Neuronal stem cell (in vitro differentiated cells): ENCODE data around the gene STRBP.
"Not testable (repeated sequence)": the region's sequence is repeated elsewhere in the genome, so short reads cannot be mapped to it uniquely, and the experiment has no call there.

Source experiments
- DNase-seq: peaks from one replicate; pipeline ENCODE4 v3.0.0-alpha.2; 2013; ENCODE audit warnings: low spot score
- H2AFZ ChIP-seq: one replicate; pipeline ENCODE4 v1.6.1; 2013; ENCODE audit warnings: mild to moderate bottlenecking, low read length, inconsistent platforms
- H2AK5ac ChIP-seq: 2 replicates; pipeline ENCODE4 v1.6.1; 2013; ENCODE audit warnings: low read depth, mild to moderate bottlenecking, inconsistent platforms, low read length, moderate library complexity, mixed read lengths
- H2BK120ac ChIP-seq: 2 replicates; pipeline ENCODE4 v1.6.1; 2013; ENCODE audit warnings: low read depth, mild to moderate bottlenecking, inconsistent platforms, low read length, moderate library complexity, mixed read lengths
- H2BK12ac ChIP-seq: one replicate; pipeline ENCODE4 v1.6.1; 2013; ENCODE audit warnings: low read length, inconsistent platforms
- H2BK15ac ChIP-seq: 2 replicates; pipeline ENCODE4 v1.6.1; 2013; ENCODE audit warnings: mild to moderate bottlenecking, low read length, inconsistent platforms, mixed read lengths
- H2BK5ac ChIP-seq: one replicate; pipeline ENCODE4 v1.6.1; 2013; ENCODE audit warnings: inconsistent platforms, mild to moderate bottlenecking, low read length, moderate library complexity
- H3K14ac ChIP-seq: one replicate; pipeline ENCODE4 v1.6.1; 2013; ENCODE audit warnings: low read length, inconsistent platforms
- H3K18ac ChIP-seq: 2 replicates; pipeline ENCODE4 v1.6.1; 2013; ENCODE audit warnings: low read length, inconsistent platforms
- H3K23ac ChIP-seq: 2 replicates; pipeline ENCODE4 v1.6.1; 2013; ENCODE audit warnings: low read depth, mild to moderate bottlenecking, mixed read lengths, low read length, inconsistent platforms; ENCODE audit not compliant: poor library complexity
- H3K27ac ChIP-seq: replicated peaks from 3 replicates; pipeline ENCODE4 v1.5.1; 2013; ENCODE audit warnings: low read length, inconsistent platforms
- H3K27me3 ChIP-seq, 3 experiments: 2 replicates each; pipeline ENCODE4 v1.6.1; 2013; ENCODE audit warnings: low read length in 3 of 3, mild to moderate bottlenecking in 2 of 3, inconsistent platforms in 1 of 3, low read depth in 1 of 3, mixed read lengths in 1 of 3, moderate library complexity in 1 of 3; ENCODE audit not compliant: control insufficient read depth in 3 of 3, insufficient read depth in 3 of 3
- H3K36me3 ChIP-seq, 2 donors: replicated peaks in 1 of 2; 2 replicates each; pipeline ENCODE4 v1.6.1; 2013; ENCODE audit warnings: low read length in 2 of 2; ENCODE audit not compliant: control insufficient read depth in 2 of 2, insufficient read depth in 2 of 2
- H3K4ac ChIP-seq: 2 replicates; pipeline ENCODE4 v1.6.1; 2013; ENCODE audit warnings: inconsistent platforms, mild to moderate bottlenecking, low read length, moderate library complexity
- H3K4me1 ChIP-seq, 2 donors: 1 replicate in 1 of 2; 2 replicates in 1 of 2; pipeline ENCODE4 v1.6.1; 2013; ENCODE audit warnings: low read length in 2 of 2, low read depth in 1 of 2; ENCODE audit not compliant: control insufficient read depth in 2 of 2, insufficient read depth in 1 of 2
- H3K4me2 ChIP-seq: one replicate; pipeline ENCODE4 v1.6.1; 2013; ENCODE audit warnings: mild to moderate bottlenecking, low read length, inconsistent platforms; ENCODE audit not compliant: insufficient read depth, poor library complexity, severe bottlenecking
- H3K4me3 ChIP-seq, 2 donors: 2 replicates each; pipeline ENCODE4 v1.5.1; 2013; ENCODE audit warnings: low read length in 2 of 2, mild to moderate bottlenecking in 2 of 2, inconsistent platforms in 1 of 2, moderate library complexity in 1 of 2
- H3K79me1 ChIP-seq: one replicate; pipeline ENCODE4 v1.6.1; 2013; ENCODE audit warnings: low read depth, mild to moderate bottlenecking, inconsistent platforms, low read length, moderate library complexity
- H3K9ac ChIP-seq: one replicate; pipeline ENCODE4 v1.6.1; 2013; ENCODE audit warnings: mild to moderate bottlenecking, low read depth, low read length, inconsistent platforms; ENCODE audit not compliant: poor library complexity
- H3K9me3 ChIP-seq, 2 donors: replicated peaks in 1 of 2; 2 replicates each; pipeline versions ENCODE3 to v1.6.1; 2013; ENCODE audit warnings: low read length in 2 of 2, mild to moderate bottlenecking in 2 of 2, inconsistent platforms in 1 of 2, low read depth in 1 of 2, mixed read lengths in 1 of 2, moderate library complexity in 1 of 2; ENCODE audit not compliant: control insufficient read depth in 2 of 2, insufficient read depth in 1 of 2
- H4K8ac ChIP-seq: one replicate; pipeline ENCODE4 v1.6.1; 2013; ENCODE audit warnings: low read depth, mild to moderate bottlenecking, inconsistent platforms, low read length, moderate library complexity
- H4K91ac ChIP-seq: one replicate; pipeline ENCODE4 v1.6.1; 2013; ENCODE audit warnings: low read length, low read depth, mild to moderate bottlenecking, inconsistent platforms; ENCODE audit not compliant: poor library complexity
- WGBS, 2 donors: extraction: QIAGEN DNeasy Blood & Tissue Kit; methylation state at CpG; one replicate each; pipeline ENCODE4 v1.1.7; 2013; ENCODE audit warnings: missing lambda C conversion rate in 2 of 2, mixed read lengths in 1 of 2; ENCODE audit not compliant: insufficient read length in 2 of 2, insufficient replicate concordance in 1 of 2; ENCODE audit errors: extremely low coverage in 2 of 2; 5-methylcytosine and 5-hydroxymethylcytosine counted together

The STRBP gene

GRCh38 chr9:123278879-123279493 lies 10.6 kb upstream of the STRBP start:
- not testable (repeated sequence) for DNase-seq, H3K14ac ChIP-seq, H3K4me3 ChIP-seq, H3K18ac ChIP-seq, H3K4me1 ChIP-seq, H2BK120ac ChIP-seq, H2BK12ac ChIP-seq, H3K9ac ChIP-seq, H3K79me1 ChIP-seq, H3K4ac ChIP-seq, H2BK15ac ChIP-seq, H4K8ac ChIP-seq, H2AFZ ChIP-seq, H3K36me3 ChIP-seq, H3K9me3 ChIP-seq, H2BK5ac ChIP-seq, H4K91ac ChIP-seq, H3K27me3 ChIP-seq, H2AK5ac ChIP-seq, H3K4me2 ChIP-seq, H3K27ac ChIP-seq, H3K23ac ChIP-seq
- WGBS, 2 donors: no CpG with 5 or more reads among the region's 4 CpGs

GRCh38 chr9:123278361-123278760 lies 10.0 kb upstream of the STRBP start:
- Histone ChIP-seq H3K23ac (no peak overlapping the region), H3K14ac (no peak overlapping the region), H3K9me3 (peaks cover 0 to 3% of the 10 kb centered on the region in 2 donors), H3K4me2 (no peak overlapping the region), H3K27ac (no peak overlapping the region), H4K91ac (no peak overlapping the region), H3K4ac (no peak overlapping the region), H3K4me3 (no peak overlapping the region), H2AK5ac (no peak overlapping the region), H4K8ac (no peak overlapping the region), H2BK5ac (no peak overlapping the region), H2AFZ (no peak overlapping the region), H2BK12ac (no peak overlapping the region), H3K27me3 (peaks cover 0 to 7% (median 0%) of the 10 kb centered on the region in 3 experiments), H3K9ac (no peak overlapping the region), H3K4me1 (peaks cover 3 to 5% of the 10 kb centered on the region in 2 donors), H3K18ac (no peak overlapping the region), H2BK120ac (no peak overlapping the region), H3K36me3 (no peaks in the 10 kb centered on the region), H2BK15ac (no peak overlapping the region), H3K79me1 (no peaks in the 10 kb centered on the region)
- no CpG with 5 or more reads among the region's 3 CpGs for WGBS, 2 donors
- no peak for DNase-seq

- Histone ChIP-seq H2BK15ac (no peak overlapping the region), H3K4ac (no peak overlapping the region), H3K79me1 (no peaks in the 10 kb centered on the region), H2BK120ac (no peak overlapping the region), H3K9me3 (peaks cover 0 to 3% of the 10 kb centered on the region in 2 donors), H3K27ac (no peak overlapping the region), H4K8ac (no peak overlapping the region), H3K18ac (no peak overlapping the region), H4K91ac (no peak overlapping the region), H3K4me1 (peaks cover 3 to 5% of the 10 kb centered on the region in 2 donors), H3K36me3 (no peaks in the 10 kb centered on the region), H2AK5ac (no peak overlapping the region), H3K14ac (no peak overlapping the region), H3K23ac (no peak overlapping the region), H3K4me2 (no peak overlapping the region), H3K9ac (no peak overlapping the region), H2BK5ac (no peak overlapping the region), H3K4me3 (no peak overlapping the region), H2BK12ac (no peak overlapping the region), H2AFZ (no peak overlapping the region), H3K27me3 (peaks cover 0 to 2% (median 0%) of the 10 kb centered on the region in 3 experiments)
- DNase-seq: no peak
These were observed 8.2 kb upstream of the STRBP start for GRCh38 chr9:123276551-123276950.

GRCh38 chr9:123271133-123271532 lies 2.7 kb upstream of the STRBP start:
- not testable (repeated sequence) for H3K14ac ChIP-seq

More at GRCh38 chr9:123271133-123271532, 2.7 kb upstream of the STRBP start:
- H3K27ac ChIP-seq, H3K4me3 ChIP-seq, H2BK15ac ChIP-seq, H3K4ac ChIP-seq, H2BK5ac ChIP-seq, H4K91ac ChIP-seq, H4K8ac ChIP-seq, H3K9me3 ChIP-seq, H3K9ac ChIP-seq, H2AFZ ChIP-seq, H3K4me2 ChIP-seq, H3K79me1 ChIP-seq, H2BK12ac ChIP-seq, H2AK5ac ChIP-seq, H3K23ac ChIP-seq, DNase-seq, H2BK120ac ChIP-seq, H3K18ac ChIP-seq, H3K36me3 ChIP-seq: not testable (repeated sequence)
- no CpG with 5 or more reads among the region's 6 CpGs for WGBS, 2 donors
- peaks cover 13 to 16% of the 10 kb centered on the region in 2 donors for H3K4me1 ChIP-seq
- H3K27me3 ChIP-seq: peaks cover 0 to 11% (median 2%) of the 10 kb centered on the region in 3 experiments
